ENCODE measurements around the gene CRB1.

CRB1 gene

GRCh38 chr1:197351821-197352440 lies 83.9 kb downstream of the CRB1 start:
- Histone ChIP-seq H3K27me3 (ENCODE audit: insufficient read depth, low read depth, severe bottlenecking) (no peaks in the 10 kb centered on the region), H3K36me3 (no peaks in the 10 kb centered on the region), H3K4me3 (ENCODE audit: low read depth, low read length) (no peak overlapping the region), H3K27ac (no peak overlapping the region), H3K9me3 (ENCODE audit: severe bottlenecking) (no peaks in the 10 kb centered on the region)
- no peak for TF ChIP-seq CTCF (IDR thresholded peaks at IDR 0.05; ENCODE audit: low read depth, low read length)
- no peak for DNase-seq

DNA sequence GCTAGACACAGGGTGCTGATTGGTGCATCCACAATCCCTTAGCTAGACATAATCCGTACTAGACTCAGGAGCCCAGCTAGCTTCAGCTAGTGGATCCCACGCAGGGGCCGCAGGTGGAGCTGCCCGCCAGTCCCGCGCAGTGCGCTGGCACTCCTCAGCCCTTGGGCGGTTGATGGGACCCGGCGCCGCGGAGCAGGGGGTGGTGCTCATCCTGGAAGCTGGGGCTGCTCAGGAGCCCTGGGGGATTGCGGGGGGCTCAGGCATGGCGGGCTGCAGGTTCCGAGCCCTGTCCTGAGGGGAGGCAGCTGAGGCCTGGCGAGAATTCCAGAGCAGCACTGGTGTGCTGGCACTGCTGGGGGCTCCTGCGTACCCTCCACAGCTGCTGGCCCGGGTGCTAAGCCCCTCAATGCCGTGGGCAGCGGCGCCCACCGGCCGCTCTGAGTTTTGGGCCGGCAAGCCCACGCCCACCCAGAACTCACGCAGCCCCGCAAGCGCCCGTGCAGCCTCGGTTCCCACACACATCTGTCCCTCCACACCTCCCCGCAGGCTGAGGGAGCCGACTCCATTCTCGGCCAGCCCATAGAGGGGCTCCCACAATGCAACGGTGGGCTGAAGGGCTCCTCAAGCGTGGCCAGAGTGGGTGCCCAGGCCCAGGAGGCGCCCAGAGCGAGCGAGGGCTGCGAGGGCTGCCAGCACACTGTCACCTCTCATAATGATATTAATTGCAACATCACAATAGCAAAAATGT lies 87.4 kb downstream of the CRB1 start:
- no peaks in the 10 kb centered on the region for H3K27me3 ChIP-seq (ENCODE audit: insufficient read depth, low read depth, severe bottlenecking)
- H3K36me3 ChIP-seq = no peaks in the 10 kb centered on the region
- H3K9me3 ChIP-seq (ENCODE audit: severe bottlenecking) = no peaks in the 10 kb centered on the region
- DNase-seq = no peak
- H3K27ac ChIP-seq = no peak overlapping the region
- H3K4me3 ChIP-seq (ENCODE audit: low read depth, low read length) = no peak overlapping the region
- TF ChIP-seq CTCF (IDR thresholded peaks at IDR 0.05; ENCODE audit: low read depth, low read length) = no peak

DNA sequence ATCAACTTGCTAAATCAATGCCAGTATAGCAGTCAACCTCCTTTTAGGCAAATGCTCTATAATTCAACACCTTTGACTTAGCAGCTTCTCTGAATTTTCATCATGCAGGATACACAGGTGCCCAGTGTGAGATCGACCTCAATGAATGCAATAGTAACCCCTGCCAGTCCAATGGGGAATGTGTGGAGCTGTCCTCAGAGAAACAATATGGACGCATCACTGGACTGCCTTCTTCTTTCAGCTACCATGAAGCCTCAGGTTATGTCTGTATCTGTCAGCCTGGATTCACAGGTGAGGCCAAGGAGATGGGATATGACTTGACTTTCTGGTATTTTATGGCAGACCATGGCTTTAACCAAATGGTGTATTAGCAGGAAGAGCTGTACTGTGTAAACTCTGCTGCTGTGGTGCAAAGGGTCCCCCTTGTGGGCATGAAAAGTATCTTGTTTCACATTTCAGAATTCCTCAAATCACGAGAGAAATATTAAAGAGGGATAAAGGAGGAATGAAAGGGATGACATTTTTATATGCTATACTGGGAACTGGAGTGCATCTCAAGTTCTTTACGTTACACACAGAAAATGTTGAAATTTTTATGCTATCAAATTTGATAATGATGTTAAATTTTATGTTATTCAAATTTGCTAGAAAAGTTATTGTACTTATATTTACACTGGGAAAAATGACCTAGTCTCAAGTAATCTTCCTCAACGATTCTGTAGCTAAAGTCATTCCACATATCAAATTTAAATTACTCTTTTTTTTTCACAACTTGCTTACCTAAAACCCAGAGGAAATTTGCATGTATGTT lies 88.9 kb downstream of the CRB1 start:
- no peaks in the 10 kb centered on the region for H3K27me3 ChIP-seq (ENCODE audit: insufficient read depth, low read depth, severe bottlenecking)
- no peaks in the 10 kb centered on the region for H3K9me3 ChIP-seq (ENCODE audit: severe bottlenecking)
- H3K36me3 ChIP-seq = no peaks in the 10 kb centered on the region
- TF ChIP-seq CTCF (IDR thresholded peaks at IDR 0.05; ENCODE audit: low read depth, low read length) = peak; percentile 90
- DNase-seq = peak; percentile 69
- no peak overlapping the region for H3K4me3 ChIP-seq (ENCODE audit: low read depth, low read length)
- no peak overlapping the region for H3K27ac ChIP-seq

- Histone ChIP-seq H3K4me3 (ENCODE audit: low read depth, low read length) (no peak overlapping the region), H3K9me3 (ENCODE audit: severe bottlenecking) (no peaks in the 10 kb centered on the region), H3K36me3 (no peaks in the 10 kb centered on the region), H3K27ac (no peak overlapping the region), H3K27me3 (ENCODE audit: insufficient read depth, low read depth, severe bottlenecking) (no peaks in the 10 kb centered on the region)
- DNase-seq = no peak
- TF ChIP-seq CTCF (IDR thresholded peaks at IDR 0.05; ENCODE audit: low read depth, low read length) = no peak
These were observed 90.9 kb downstream of the CRB1 start for GRCh38 chr1:197358959-197359358.

DNA sequence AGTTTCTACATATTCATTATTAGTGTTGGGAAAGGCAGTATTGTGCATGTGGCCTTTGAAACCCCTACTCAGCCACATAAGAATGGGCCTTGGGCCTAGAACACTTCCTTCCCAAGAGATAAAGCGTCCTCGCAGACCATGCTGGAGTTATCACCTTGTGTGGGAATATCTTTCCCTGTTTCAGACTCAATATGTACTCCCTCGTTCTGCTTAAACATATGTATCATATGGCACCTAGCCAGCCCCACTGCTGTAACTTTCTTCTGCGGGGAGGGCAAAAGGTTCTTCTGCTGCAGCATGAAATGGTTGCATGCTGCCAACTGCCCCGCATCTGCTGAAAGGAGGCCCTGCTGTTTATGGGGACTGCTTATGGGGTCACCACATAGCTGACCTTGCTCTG lies 92.0 kb downstream of the CRB1 start:
- no peak for DNase-seq
- H3K27ac ChIP-seq = no peak overlapping the region
- H3K36me3 ChIP-seq = no peaks in the 10 kb centered on the region
- no peaks in the 10 kb centered on the region for H3K27me3 ChIP-seq (ENCODE audit: insufficient read depth, low read depth, severe bottlenecking)
- H3K4me3 ChIP-seq (ENCODE audit: low read depth, low read length) = no peak overlapping the region
- no peaks in the 10 kb centered on the region for H3K9me3 ChIP-seq (ENCODE audit: severe bottlenecking)
- no peak for TF ChIP-seq CTCF (IDR thresholded peaks at IDR 0.05; ENCODE audit: low read depth, low read length)

All from WERI-Rb-1 (cell line).